Measurements from ENCODE around the gene NUMA1.

DNA sequence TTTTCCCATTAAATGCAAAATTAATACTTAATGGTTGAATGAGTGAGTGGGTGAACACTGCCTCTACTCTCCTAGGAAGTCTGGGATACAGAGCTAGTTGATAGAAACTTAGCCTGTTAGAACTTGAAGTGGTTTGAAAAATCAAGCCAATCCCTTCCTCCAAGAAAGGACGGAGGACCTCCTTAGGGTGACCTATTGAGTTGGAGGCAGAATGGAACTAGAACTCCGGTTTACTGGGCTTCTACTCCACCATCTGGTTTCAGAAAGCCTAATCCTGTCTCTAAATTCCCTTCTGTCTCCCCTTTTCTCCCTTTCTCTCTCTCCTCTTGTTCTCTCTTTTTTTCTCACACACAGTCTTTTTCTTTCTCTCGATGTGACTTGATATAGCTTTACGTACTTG is 101.2 kb downstream of the NUMA1 start:
- TF ChIP-seq, protein P1, sequence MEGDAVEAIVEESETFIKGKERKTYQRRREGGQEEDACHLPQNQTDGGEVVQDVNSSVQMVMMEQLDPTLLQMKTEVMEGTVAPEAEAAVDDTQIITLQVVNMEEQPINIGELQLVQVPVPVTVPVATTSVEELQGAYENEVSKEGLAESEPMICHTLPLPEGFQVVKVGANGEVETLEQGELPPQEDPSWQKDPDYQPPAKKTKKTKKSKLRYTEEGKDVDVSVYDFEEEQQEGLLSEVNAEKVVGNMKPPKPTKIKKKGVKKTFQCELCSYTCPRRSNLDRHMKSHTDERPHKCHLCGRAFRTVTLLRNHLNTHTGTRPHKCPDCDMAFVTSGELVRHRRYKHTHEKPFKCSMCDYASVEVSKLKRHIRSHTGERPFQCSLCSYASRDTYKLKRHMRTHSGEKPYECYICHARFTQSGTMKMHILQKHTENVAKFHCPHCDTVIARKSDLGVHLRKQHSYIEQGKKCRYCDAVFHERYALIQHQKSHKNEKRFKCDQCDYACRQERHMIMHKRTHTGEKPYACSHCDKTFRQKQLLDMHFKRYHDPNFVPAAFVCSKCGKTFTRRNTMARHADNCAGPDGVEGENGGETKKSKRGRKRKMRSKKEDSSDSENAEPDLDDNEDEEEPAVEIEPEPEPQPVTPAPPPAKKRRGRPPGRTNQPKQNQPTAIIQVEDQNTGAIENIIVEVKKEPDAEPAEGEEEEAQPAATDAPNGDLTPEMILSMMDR (IDR thresholded peaks at IDR 0.05), result no peak
- TF ChIP-seq POLR2AphosphoS5 (IDR thresholded peaks at IDR 0.05; ENCODE audit: low read depth, low read length) (no peak), SIN3A (IDR thresholded peaks at IDR 0.05; ENCODE audit: borderline replicate concordance, insufficient read depth, low read depth, low read length) (no peak)
- TF ChIP-seq, protein P2, sequence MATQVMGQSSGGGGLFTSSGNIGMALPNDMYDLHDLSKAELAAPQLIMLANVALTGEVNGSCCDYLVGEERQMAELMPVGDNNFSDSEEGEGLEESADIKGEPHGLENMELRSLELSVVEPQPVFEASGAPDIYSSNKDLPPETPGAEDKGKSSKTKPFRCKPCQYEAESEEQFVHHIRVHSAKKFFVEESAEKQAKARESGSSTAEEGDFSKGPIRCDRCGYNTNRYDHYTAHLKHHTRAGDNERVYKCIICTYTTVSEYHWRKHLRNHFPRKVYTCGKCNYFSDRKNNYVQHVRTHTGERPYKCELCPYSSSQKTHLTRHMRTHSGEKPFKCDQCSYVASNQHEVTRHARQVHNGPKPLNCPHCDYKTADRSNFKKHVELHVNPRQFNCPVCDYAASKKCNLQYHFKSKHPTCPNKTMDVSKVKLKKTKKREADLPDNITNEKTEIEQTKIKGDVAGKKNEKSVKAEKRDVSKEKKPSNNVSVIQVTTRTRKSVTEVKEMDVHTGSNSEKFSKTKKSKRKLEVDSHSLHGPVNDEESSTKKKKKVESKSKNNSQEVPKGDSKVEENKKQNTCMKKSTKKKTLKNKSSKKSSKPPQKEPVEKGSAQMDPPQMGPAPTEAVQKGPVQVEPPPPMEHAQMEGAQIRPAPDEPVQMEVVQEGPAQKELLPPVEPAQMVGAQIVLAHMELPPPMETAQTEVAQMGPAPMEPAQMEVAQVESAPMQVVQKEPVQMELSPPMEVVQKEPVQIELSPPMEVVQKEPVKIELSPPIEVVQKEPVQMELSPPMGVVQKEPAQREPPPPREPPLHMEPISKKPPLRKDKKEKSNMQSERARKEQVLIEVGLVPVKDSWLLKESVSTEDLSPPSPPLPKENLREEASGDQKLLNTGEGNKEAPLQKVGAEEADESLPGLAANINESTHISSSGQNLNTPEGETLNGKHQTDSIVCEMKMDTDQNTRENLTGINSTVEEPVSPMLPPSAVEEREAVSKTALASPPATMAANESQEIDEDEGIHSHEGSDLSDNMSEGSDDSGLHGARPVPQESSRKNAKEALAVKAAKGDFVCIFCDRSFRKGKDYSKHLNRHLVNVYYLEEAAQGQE (IDR thresholded peaks at IDR 0.05; ENCODE audit: insufficient read depth in 1 of 2, low read depth in 2 of 2, low read length in 1 of 2), result no peak
